Erythroblast (primary cell): Measurements from ENCODE around the gene NABP2.
"Not testable (repeated sequence)": the region's sequence is repeated elsewhere in the genome, so short reads cannot be mapped to it uniquely, and the experiment has no call there.

Experiments used
- DNase-seq, 2 experiments: peaks; one replicate each; lab custom pipeline; 2025; lab: John Stamatoyannopoulos, UW
- GATA1 ChIP-seq: IDR thresholded peaks from 2 replicates; pipeline ENCODE4 v1.6.1; 2011; ENCODE audit warnings: low read depth, mild to moderate bottlenecking, control low read depth, low read length, moderate library complexity
- POLR2A ChIP-seq: IDR thresholded peaks from 2 replicates; pipeline ENCODE4 v1.6.1; 2011; ENCODE audit warnings: mild to moderate bottlenecking, low read length

Gene NABP2

GRCh38 chr12:56244494-56244893, 20.4 kb downstream of the NABP2 start:
- TF ChIP-seq GATA1 (no peak), POLR2A (no peak)
- DNase-seq: no peak

DNA sequence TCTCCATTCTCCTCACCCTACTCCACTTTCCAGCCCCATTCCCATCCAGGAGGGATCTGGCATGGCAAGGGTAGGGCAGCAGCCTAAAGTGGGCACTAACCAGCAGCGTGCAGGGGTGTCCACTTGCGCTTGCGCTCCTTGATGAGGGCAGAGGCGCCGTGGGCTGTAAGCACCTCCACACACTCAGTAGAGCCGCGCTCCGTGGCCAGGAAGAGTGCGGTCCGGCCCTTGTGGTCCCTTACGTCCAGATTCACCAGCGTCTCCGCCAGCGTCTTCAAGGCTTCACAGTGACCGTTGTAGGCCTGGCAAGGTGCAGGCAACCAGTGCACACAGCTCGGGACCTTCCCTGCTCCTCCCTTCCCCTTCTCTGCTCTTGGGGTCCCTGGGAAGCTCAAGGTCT, 23.8 kb downstream of the NABP2 start:
- no peak for TF ChIP-seq POLR2A
- no peak for TF ChIP-seq GATA1
- no peak for DNase-seq

DNA sequence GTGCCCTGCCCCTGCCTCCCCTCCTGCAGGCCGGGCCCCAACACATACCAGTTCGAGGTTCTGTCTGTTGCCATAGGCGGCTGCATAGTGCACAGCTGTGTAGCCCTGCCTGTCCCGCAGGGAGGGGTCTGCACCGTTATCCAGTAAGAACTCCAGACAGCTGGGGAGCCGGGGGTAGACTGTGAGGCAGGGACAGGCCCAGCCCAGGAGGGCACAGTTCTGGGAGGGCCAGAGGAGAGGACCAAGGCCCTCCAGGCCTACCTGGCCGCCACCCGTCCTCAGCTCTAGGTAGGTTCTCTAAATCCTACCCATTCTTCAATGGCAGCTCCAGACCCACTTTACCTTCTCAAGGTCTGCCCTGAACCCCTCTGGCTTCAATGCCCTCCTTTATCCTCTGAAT, 24.6 kb downstream of the NABP2 start:
- TF ChIP-seq GATA1 (no peak), POLR2A (no peak)
- DNase-seq: no peak

DNA sequence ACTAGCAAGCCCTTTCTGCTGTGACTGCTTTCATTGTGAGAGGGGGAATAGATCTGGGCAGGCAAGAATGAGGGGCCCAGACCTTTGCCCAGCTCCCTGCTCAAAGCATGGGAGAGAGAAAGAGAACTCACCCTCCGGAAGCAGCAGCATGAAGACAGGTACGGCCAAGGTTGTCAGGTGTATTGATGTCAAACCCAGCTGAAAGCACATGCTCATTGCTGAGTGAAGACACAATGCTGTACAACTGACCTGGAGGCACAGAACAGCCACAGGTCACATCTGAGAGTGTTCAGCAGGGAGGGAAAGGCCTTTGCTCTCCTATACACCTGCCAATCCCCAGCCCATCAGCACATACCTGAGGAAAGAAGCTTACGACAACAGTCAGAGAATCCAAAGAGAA, 28.5 kb downstream of the NABP2 start:
- DNase-seq: no peak
- TF ChIP-seq GATA1: no peak
- TF ChIP-seq POLR2A: no peak

GRCh38 chr12:56253091-56253490, 28.9 kb downstream of the NABP2 start:
- peak; percentile 66 to 73 for DNase-seq
- TF ChIP-seq POLR2A (no peak), GATA1 (no peak)

GRCh38 chr12:56255671-56256070, 31.5 kb downstream of the NABP2 start:
- TF ChIP-seq POLR2A (no peak), GATA1 (no peak)
- DNase-seq: no peak

DNA sequence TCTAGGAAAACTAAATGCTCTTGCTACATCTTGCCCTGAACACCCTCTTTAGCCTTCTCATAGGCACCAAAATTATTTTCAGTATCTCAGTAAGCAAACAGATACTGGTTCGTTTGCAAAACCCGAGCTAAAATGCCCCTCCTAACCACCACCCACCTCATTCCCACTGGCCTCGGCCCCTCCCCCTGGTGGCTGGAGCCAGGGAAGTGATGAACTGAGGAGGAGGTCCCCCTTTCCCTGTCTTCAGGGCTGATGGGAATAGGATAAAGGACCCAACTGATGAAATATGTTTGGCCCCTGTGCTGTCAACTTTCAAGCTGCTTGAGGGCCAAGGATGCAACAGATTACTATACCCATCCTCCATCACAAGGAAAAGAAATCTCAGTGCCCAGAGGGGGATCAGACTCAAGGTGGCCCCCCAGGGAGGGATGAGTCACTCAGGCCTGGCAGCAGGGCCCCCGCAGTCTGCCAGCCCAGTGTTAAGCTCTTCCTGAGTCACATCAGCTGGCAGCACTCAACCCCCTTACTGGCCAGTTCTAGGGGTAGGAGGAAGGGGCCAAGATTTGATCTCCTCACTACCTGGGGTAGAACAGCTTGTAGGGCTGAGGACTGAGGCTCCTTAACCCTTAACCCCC, 32.3 kb downstream of the NABP2 start:
- DNase-seq: peak; percentile 12 to 29
- TF ChIP-seq POLR2A (no peak), GATA1 (no peak)

DNA sequence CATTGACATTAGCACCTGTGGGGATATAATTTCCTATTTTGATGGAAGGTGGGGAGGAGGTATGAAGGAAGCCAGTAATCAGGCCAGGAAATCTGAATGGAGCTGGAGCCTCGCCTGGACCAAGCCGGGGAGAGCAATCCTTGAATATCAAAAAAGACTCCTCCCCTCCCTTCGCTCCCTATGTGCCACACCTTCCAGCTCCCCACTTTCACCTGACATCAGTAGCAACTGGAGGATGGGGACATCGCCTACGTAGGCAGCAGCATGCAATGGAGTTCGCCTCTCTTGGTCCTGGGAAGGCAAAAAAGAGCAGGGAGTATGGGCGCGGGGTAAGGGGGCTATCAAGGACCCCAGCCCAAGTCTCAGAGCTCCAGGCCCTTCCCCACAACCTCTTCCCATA, 32.9 kb downstream of the NABP2 start:
- no peak for DNase-seq
- TF ChIP-seq POLR2A: no peak
- TF ChIP-seq GATA1: no peak

GRCh38 chr12:56257491-56258067, 33.4 kb downstream of the NABP2 start:
- TF ChIP-seq GATA1: no peak
- TF ChIP-seq POLR2A: no peak
- DNase-seq: peak in 1 of 2 experiments; percentile 54

DNA sequence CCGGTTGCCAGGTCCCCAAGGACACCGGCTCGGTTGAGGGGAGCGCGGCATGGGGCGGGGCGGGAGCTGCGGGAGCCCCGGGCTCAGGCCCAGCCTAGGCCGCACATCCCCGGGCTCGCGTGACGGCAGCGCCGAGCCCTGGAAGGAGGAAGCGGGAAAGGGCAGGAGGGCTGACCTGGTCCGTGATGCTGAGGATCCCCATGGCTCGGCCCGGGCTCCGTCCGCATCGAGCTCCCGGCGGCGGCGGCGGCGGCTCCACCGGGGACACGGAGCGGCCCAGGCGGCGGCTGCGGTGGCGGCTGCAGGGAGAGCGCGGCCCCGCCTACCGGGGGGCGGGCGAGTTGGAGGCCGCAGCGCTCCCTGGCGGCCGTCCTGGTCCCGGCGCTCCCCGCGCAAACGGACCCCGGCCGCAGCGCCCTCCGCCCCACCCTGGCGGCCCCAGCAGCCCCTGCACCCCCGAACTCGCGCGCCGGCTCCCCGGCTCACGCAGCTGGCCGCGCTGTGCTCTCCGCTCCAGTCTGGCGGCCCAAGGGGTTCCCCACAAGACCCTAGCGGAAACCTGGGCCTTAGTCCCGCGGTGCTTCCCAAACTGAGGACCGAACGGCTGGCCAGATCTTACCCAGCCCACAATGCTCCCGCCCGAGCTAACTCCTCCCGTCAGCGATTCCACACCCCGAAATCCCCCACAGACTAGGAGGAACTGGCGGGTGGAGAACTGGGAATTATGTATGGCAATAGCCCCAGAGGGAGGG, 34.1 kb downstream of the NABP2 start, which contains the start of gene ANKRD52:
ANKRD52 (minus strand) TSS at position 317 of the 752 bp plus-strand sequence; CDS start at position 202, 115 bp downstream.
- no peak for TF ChIP-seq GATA1
- TF ChIP-seq POLR2A: no peak
- peak; percentile 88 to 94 for DNase-seq

DNA sequence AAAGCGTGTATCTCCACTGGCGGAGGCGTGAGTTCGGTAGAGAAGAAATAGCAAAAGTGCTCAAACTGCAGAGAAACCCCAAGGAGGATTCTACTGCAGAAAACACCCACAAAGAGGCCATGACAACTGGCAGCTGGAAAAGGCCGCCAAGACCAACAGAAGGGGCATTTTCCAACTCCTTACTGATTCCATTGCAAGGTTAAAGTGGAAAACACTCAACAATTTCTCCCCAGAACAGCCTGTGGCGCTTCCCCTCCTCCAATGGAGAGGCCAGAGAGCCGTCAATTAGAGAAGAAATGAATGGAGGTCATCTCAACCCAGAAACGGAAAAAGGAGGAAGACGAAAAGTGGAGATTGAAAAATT, 34.7 kb downstream of the NABP2 start:
- TF ChIP-seq POLR2A (no peak), GATA1 (no peak)
- DNase-seq: no peak

DNA sequence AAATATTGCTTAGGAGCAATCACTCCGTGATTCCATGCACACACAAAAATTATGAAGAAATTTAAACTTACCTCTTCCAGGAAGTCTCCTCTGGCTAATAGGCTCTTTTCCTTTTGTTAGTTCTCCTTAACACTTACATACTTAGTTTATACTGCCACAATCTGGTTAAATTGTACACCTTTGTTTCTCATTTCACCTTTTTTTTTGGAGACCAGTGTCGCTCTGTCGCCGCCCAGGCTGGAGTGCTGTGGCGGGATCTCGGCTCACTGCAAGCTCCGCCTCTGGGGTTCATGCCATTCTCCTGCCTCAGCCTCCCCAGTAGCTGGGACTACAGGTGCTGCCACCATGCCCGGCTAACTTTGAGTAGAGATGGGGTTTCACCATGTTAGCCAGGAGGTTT, 36.2 kb downstream of the NABP2 start:
- TF ChIP-seq POLR2A (no peak), GATA1 (no peak)
- DNase-seq: no peak

GRCh38 chr12:56260921-56261320, 36.8 kb downstream of the NABP2 start:
- no peak for DNase-seq
- TF ChIP-seq POLR2A: no peak
- no peak for TF ChIP-seq GATA1

GRCh38 chr12:56261503-56262232, 37.5 kb downstream of the NABP2 start:
- peak; percentile 42 to 64 for DNase-seq

DNA sequence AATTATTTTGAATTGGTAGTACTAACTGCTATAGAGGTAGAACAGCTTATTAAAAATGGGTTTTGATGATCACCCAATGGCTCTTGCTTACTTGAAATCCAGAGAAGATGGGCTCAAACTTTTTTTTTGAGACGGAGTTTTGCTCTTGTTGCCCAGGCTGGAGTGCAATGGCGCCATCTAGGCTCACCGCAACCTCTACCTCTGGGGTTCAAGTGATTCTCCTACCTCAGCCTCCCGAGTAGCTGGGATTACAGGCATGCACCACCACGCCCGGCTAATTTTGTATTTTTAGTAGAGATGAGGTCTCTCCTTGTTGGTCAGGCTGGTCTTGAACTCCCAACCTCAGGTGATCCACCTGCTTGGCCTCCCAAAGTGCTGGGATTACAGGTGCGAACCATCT, 38.8 kb downstream of the NABP2 start:
- peak; percentile 35 to 44 for DNase-seq

More at GRCh38 chr12:56261503-56262232, 37.5 kb downstream of the NABP2 start:
- TF ChIP-seq POLR2A (no peak), GATA1 (no peak)

DNA sequence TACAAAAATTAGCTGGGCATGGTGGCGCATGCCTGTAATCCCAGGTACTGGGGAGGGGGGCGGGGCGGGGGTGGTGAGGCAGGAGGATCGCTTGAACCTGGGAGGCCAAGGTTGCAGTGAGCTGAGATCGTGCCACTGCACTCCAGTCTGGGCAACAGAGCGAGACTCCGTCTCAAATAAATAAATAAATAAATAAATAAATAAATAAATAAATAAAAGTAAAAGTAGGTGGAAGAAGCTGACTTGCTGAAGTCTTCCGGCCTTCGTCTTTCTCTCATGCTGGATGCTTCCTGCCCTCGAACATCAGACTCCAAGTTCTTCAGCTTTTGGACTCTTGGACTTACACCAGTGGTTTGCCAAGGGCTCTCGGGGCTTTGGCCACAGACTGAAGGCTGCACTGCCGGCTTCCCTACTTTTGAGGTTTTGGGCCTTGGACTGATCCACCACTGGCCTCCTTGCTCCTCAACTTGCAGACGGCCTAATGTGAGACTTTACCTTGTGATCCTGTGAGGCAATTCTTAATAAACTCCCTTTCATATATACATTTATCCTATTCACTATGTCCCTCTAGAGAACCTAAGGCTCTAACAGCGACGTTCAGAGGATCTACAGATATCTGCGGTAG, 42.0 kb downstream of the NABP2 start:
- DNase-seq: not testable (repeated sequence)
